PC-3 (cell line): ENCODE measurements around the gene PPP1R2C.

Experiments used
- CTCF ChIP-seq: fragments of 300-600 bp; sonication (generic); conservative IDR thresholded peaks from 2 replicates; pipeline ENCODE4 v1.5.1; 2017; ENCODE audit warnings: antibody characterized with exemption, low read depth, mild to moderate bottlenecking, low read length
- EZH2 ChIP-seq: fragments of 300-600 bp; sonication (generic); IDR thresholded peaks from one replicate; pipeline ENCODE4 v1.6.1; 2017; ENCODE audit warnings: antibody characterized with exemption, mild to moderate bottlenecking, low read length; ENCODE audit not compliant: unreplicated experiment
- EZH2phosphoT487 ChIP-seq: fragments of 300-600 bp; sonication (generic); IDR thresholded peaks from 2 replicates; pipeline ENCODE4 v1.6.1; 2018; ENCODE audit warnings: mild to moderate bottlenecking, antibody characterized with exemption, low read length, borderline replicate concordance

GRCh38 chrX:42739258-42739657, 38.7 kb downstream of the PPP1R2C start:
- TF ChIP-seq CTCF (no peak), EZH2phosphoT487 (no peak), EZH2 (no peak)
